ENCODE data around the gene DPM3.

- TF ChIP-seq EZH2 (IDR thresholded peaks at IDR 0.05), result no peak
- no peak for TF ChIP-seq POLR2AphosphoS5 (IDR thresholded peaks at IDR 0.05; ENCODE audit: borderline replicate concordance, low read depth, low read length)
- TF ChIP-seq FOXP2 (optimal IDR thresholded peaks at IDR 0.05; ENCODE audit: control extremely low read depth, extremely low read length, insufficient read depth), result no peak
Observed at GRCh38 chr1:155104605-155105534, 35.5 kb downstream of the DPM3 start.
